HG03103 (cell line): Measurements from ENCODE around the gene TMPRSS15.
"Not testable (repeated sequence)": the region's sequence is repeated elsewhere in the genome, so short reads cannot be mapped to it uniquely, and the experiment has no call there.

Experiments
- ATAC-seq: cut with Tn5 transposase; IDR thresholded peaks from one replicate; pipeline ENCODE4 v1.9.1; 2021; ENCODE audit warnings: low read depth; ENCODE audit not compliant: unreplicated experiment

TMPRSS15 gene

GRCh38 chr21:18403735-18404450, at the start of gene TMPRSS15:
TSS of gene TMPRSS15 (minus strand) at chr21:18403785. CDS start at chr21:18403622, 163 bp downstream.
- ATAC-seq, result no peak

- ATAC-seq, result no peak
Measured at GRCh38 chr21:18451670-18452069, 48.1 kb upstream of the TMPRSS15 start.

GRCh38 chr21:18449605-18450550, 46.3 kb upstream of the TMPRSS15 start:
- ATAC-seq, result no peak

GRCh38 chr21:18443701-18444100, 40.1 kb upstream of the TMPRSS15 start:
- ATAC-seq, result no peak

GRCh38 chr21:18443085-18443484, 39.5 kb upstream of the TMPRSS15 start:
- ATAC-seq, result no peak

- no peak for ATAC-seq
Measured at GRCh38 chr21:18430341-18430740, 26.8 kb upstream of the TMPRSS15 start.

- no peak for ATAC-seq
Measured at GRCh38 chr21:18424276-18424675, 20.7 kb upstream of the TMPRSS15 start.

GRCh38 chr21:18417141-18417790, 13.7 kb upstream of the TMPRSS15 start:
- ATAC-seq, result no peak

- ATAC-seq, result no peak
Measured at GRCh38 chr21:18411565-18411964, 8.0 kb upstream of the TMPRSS15 start.

- ATAC-seq, result no peak
Measured at GRCh38 chr21:18409579-18409978, 6.0 kb upstream of the TMPRSS15 start.

- ATAC-seq, result no peak
Measured at GRCh38 chr21:18398843-18399242, 4.7 kb downstream of the TMPRSS15 start.

- ATAC-seq, result no peak
Measured at GRCh38 chr21:18387994-18388393, 15.6 kb downstream of the TMPRSS15 start.

GRCh38 chr21:18384771-18385170, 18.8 kb downstream of the TMPRSS15 start:
- ATAC-seq, result no peak

- not testable (repeated sequence) for ATAC-seq
Measured at GRCh38 chr21:18382934-18383619, 20.5 kb downstream of the TMPRSS15 start.

- ATAC-seq, result no peak
Measured at GRCh38 chr21:18382141-18382540, 21.4 kb downstream of the TMPRSS15 start.

- ATAC-seq, result no peak
Measured at GRCh38 chr21:18373606-18374005, 30.0 kb downstream of the TMPRSS15 start.

- ATAC-seq, result no peak
Measured at GRCh38 chr21:18370301-18370700, 33.3 kb downstream of the TMPRSS15 start.

GRCh38 chr21:18369115-18369514, 34.5 kb downstream of the TMPRSS15 start:
- ATAC-seq, result no peak

GRCh38 chr21:18368205-18368604, 35.4 kb downstream of the TMPRSS15 start:
- no peak for ATAC-seq

GRCh38 chr21:18356801-18357200, 46.8 kb downstream of the TMPRSS15 start:
- ATAC-seq, result no peak
